Panc1 (cell line): ENCODE measurements around the gene HDLBP. TPM values are rescaled to one million over a fixed set of nuclear protein-coding genes. Genes with fewer than 3 reads are reported as not detected.

Source experiments
- ATAC-seq: fragments of 200-7000 bp; cut with Tn5 transposase; 2 replicates; pipeline ENCODE4 v1.9.1; 2020; ENCODE audit warnings: mild to moderate bottlenecking, moderate library complexity
- BruUV-seq: library from RNA; stranded (reverse); fragments of 400-500 nt; replicated peaks from 2 replicates; lab custom pipeline; 2021; lab: Mats Ljungman, UMichigan
- CTCF ChIA-PET: fragments of 300-600 bp; sonication (Branson Sonifier 250); formaldehyde crosslinking; loops from one replicate; lab custom pipeline; 2022; ENCODE audit warnings: antibody characterized with exemption; lab: Charles Lee
- POLR2A ChIA-PET: fragments of 300-600 bp; sonication (Branson Sonifier 250); formaldehyde crosslinking; loops from one replicate; lab custom pipeline; 2022; ENCODE audit warnings: antibody characterized with exemption; lab: Charles Lee
- DNase-seq: peaks from one replicate; pipeline ENCODE4 v3.0.0-alpha.2; 2010; ENCODE audit warnings: low read depth, low spot score
- H3K27ac ChIP-seq: 2 replicates; pipeline ENCODE4 v1.5.1; 2011; ENCODE audit warnings: mild to moderate bottlenecking, low read length, inconsistent platforms
- H3K27me3 ChIP-seq: fragments of 200-500 bp; sonication (Bioruptor generic); 2 replicates; pipeline ENCODE4 v1.6.0; 2014; ENCODE audit warnings: low read length, inconsistent platforms; ENCODE audit not compliant: control insufficient read depth, insufficient read depth
- H3K36me3 ChIP-seq: fragments of 200-500 bp; sonication (Bioruptor generic); 2 replicates; pipeline ENCODE4 v1.5.1; 2014; ENCODE audit warnings: inconsistent platforms, mild to moderate bottlenecking, low read length, moderate library complexity; ENCODE audit not compliant: control insufficient read depth, insufficient read depth
- H3K4me1 ChIP-seq: 2 replicates; pipeline ENCODE4 v1.5.1; 2011; ENCODE audit warnings: inconsistent platforms, mild to moderate bottlenecking, low read length, moderate library complexity; ENCODE audit not compliant: control insufficient read depth, insufficient read depth
- H3K4me3 ChIP-seq, 2 experiments: 2 replicates each; pipeline ENCODE4 v1.5.1; 2011 to 2012; ENCODE audit warnings: low read depth in 2 of 2, low read length in 2 of 2, mild to moderate bottlenecking in 2 of 2, inconsistent platforms in 1 of 2, moderate library complexity in 1 of 2
- H3K9me3 ChIP-seq: fragments of 200-500 bp; sonication (Bioruptor generic); 2 replicates; pipeline ENCODE4 v1.5.1; 2014; ENCODE audit warnings: low read depth, mild to moderate bottlenecking, inconsistent platforms, low read length, moderate library complexity; ENCODE audit not compliant: control insufficient read depth, insufficient read depth
- CTCF ChIP-seq: fragments of 450-650 bp; IDR thresholded peaks from 2 replicates; pipeline ENCODE4 v1.5.1; 2017; ENCODE audit warnings: mild to moderate bottlenecking
- POLR2AphosphoS5 ChIP-seq: IDR thresholded peaks from 2 replicates; pipeline ENCODE4 v1.6.1; 2012; ENCODE audit warnings: mild to moderate bottlenecking, low read depth, low read length, moderate library complexity
- SIN3A ChIP-seq: IDR thresholded peaks from 2 replicates; pipeline ENCODE4 v1.6.1; 2012; ENCODE audit warnings: low read depth, mild to moderate bottlenecking, low read length, moderate library complexity, borderline replicate concordance; ENCODE audit not compliant: insufficient read depth
- TCF7L2 ChIP-seq: IDR thresholded peaks from 2 replicates; pipeline ENCODE4 v1.6.1; 2011; ENCODE audit warnings: mild to moderate bottlenecking, low read depth, low read length, inconsistent platforms
- in situ Hi-C: cut with HindIII; loops from 2 replicates; pipeline ENCODE4 v1.10.0; 2016; ENCODE audit warnings: low sequenced_read_pairs, low pct_unique_long_range_greater_than_20kb
- intact Hi-C: fragments of 100-400 bp; cut with micrococcal nuclease; formaldehyde crosslinking; loops from one replicate; pipeline ENCODE4 v1.10.0; 2022; ENCODE audit not compliant: unreplicated experiment
- total RNA-seq: library from RNA; stranded (reverse); gene quantifications from one replicate; pipeline ENCODE4 v1.2.1, GENCODE V29; 2021; ENCODE audit not compliant: unreplicated experiment
- TF ChIP-seq, protein P1 (sequence below), 2 experiments: IDR thresholded peaks; 2 replicates each; pipeline ENCODE4 v1.6.1; 2011 to 2012; ENCODE audit warnings: low read depth in 2 of 2, control low read depth in 1 of 2, low read length in 1 of 2, mild to moderate bottlenecking in 1 of 2, moderate library complexity in 1 of 2; ENCODE audit not compliant: insufficient read depth in 1 of 2

Gene HDLBP
- total RNA-seq, 1 experiment from 2014 or later, result 656 TPM

DNA sequence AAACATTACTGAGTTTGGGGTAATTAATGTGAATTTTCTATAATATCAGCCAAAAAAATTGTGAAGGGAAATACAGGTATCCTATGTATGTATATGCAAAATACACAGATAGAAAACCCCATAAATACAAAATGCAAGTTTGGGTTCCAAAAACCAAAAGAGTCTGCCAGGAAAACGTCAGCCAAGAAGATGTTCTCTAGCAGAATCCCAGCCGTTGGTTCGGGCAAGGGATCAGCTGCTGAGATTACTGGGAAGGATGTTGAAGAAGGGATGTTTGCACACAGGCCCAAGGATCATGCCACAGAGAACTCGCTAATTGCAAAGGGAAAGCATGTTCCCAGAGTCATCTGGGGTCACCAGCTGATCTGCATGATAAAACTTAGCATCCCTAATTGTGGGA lies 136.5 kb downstream of the HDLBP start:
- intact Hi-C loops (no loop called here), in situ Hi-C loops (no loop called here)
- H3K36me3 ChIP-seq, result no peaks in the 10 kb centered on the region
- TF ChIP-seq TCF7L2 (no peak), POLR2AphosphoS5 (no peak), CTCF (no peak), SIN3A (no peak)
- TF ChIP-seq, protein P1, sequence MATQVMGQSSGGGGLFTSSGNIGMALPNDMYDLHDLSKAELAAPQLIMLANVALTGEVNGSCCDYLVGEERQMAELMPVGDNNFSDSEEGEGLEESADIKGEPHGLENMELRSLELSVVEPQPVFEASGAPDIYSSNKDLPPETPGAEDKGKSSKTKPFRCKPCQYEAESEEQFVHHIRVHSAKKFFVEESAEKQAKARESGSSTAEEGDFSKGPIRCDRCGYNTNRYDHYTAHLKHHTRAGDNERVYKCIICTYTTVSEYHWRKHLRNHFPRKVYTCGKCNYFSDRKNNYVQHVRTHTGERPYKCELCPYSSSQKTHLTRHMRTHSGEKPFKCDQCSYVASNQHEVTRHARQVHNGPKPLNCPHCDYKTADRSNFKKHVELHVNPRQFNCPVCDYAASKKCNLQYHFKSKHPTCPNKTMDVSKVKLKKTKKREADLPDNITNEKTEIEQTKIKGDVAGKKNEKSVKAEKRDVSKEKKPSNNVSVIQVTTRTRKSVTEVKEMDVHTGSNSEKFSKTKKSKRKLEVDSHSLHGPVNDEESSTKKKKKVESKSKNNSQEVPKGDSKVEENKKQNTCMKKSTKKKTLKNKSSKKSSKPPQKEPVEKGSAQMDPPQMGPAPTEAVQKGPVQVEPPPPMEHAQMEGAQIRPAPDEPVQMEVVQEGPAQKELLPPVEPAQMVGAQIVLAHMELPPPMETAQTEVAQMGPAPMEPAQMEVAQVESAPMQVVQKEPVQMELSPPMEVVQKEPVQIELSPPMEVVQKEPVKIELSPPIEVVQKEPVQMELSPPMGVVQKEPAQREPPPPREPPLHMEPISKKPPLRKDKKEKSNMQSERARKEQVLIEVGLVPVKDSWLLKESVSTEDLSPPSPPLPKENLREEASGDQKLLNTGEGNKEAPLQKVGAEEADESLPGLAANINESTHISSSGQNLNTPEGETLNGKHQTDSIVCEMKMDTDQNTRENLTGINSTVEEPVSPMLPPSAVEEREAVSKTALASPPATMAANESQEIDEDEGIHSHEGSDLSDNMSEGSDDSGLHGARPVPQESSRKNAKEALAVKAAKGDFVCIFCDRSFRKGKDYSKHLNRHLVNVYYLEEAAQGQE (IDR thresholded peaks at IDR 0.05; ENCODE audit: insufficient read depth in 1 of 2, low read depth in 2 of 2, low read length in 1 of 2), result no peak
- no TSS peak for BruUV-seq
- ChIA-PET POLR2A (interaction anchor here (0.6 kb wide), 1 partner anchor 35 kb away, joined by 3 read pairs; no protein-coding TSS in a partner anchor), CTCF (no interaction called here)
- H3K4me1 ChIP-seq, result no peaks in the 10 kb centered on the region
- H3K27ac ChIP-seq, result no peak overlapping the region
- H3K4me3 ChIP-seq, result no peak overlapping the region
- no peaks in the 10 kb centered on the region for H3K27me3 ChIP-seq
- ATAC-seq (no peak), DNase-seq (no peak)
- no peaks in the 10 kb centered on the region for H3K9me3 ChIP-seq

DNA sequence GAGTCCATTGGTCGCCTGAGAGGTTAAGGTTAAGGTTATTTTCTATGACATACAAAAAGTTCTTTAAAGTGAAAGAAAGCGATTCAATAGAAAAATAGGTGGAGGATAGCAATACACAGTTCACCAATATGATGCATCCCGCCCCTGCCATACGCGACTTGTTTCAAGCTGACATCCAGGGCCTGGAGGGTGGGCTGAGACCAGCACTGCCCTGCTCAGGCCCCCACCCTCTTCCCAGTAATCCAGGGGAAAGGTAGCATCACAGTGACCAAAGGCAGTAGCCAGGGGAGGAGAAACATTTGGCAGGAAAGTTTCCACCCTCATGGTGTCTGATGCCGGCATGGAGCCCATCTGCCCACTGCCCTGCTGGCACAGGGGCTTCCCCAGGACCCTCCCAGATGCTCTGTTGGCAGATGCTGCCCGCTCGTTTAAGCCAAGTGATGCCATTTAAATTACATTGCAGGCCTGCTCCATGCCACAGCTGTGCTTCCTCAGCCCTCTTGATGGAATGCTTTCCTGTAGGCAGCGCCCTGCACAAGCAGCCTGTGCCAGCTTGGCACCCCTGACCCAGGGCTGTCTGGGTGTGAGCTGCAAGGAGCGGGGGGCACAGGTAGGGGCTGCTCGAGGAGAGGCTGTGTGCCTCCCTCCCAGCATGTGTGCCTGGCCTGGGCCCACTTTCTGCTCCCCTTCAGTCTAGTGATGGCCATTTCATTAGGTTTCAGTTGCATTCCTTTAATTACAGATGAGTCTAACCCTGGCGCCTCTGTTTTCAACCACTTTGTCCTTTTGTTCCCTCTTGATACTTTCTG lies 137.7 kb downstream of the HDLBP start:
- intact Hi-C loops, result no loop called here

More for the DNA sequence above, 137.7 kb downstream of the HDLBP start:
- no peak for TF ChIP-seq CTCF
- TF ChIP-seq, protein P1 (IDR thresholded peaks at IDR 0.05; ENCODE audit: insufficient read depth in 1 of 2, low read depth in 2 of 2, low read length in 1 of 2), result no peak
- TF ChIP-seq POLR2AphosphoS5, result no peak
- TF ChIP-seq SIN3A, result no peak
- TF ChIP-seq TCF7L2, result no peak
- Histone ChIP-seq H3K27ac (no peak overlapping the region), H3K4me1 (no peaks in the 10 kb centered on the region), H3K36me3 (no peaks in the 10 kb centered on the region), H3K4me3 (no peak overlapping the region), H3K27me3 (no peaks in the 10 kb centered on the region), H3K9me3 (no peaks in the 10 kb centered on the region)
- DNase-seq (no peak), ATAC-seq (no peak)
- CTCF ChIA-PET, result interaction anchor here (0.6 kb wide), 2 partner anchors 15 to 114 kb away, joined by 4 to 10 read pairs; no protein-coding TSS in a partner anchor
- in situ Hi-C loops, result no loop called here
- POLR2A ChIA-PET, result no interaction called here
- BruUV-seq, result no TSS peak
